ENCODE data around the gene MEGF9. TPM values are rescaled to one million over a fixed set of nuclear protein-coding genes. Genes with fewer than 3 reads are reported as not detected.
A peak's percentile ranks its signal among the peaks of the same experiment; 100 is the strongest.

Gene MEGF9
- total and polyA plus RNA-seq, 12 donors = 3.9 to 28.5 (median 19.7) TPM

GRCh38 chr9:120579139-120580050, 134.9 kb downstream of the MEGF9 start:
- H3K27ac ChIP-seq = peak overlapping the region in 3 of 5 donors; percentile 40 to 80 (median 55)
- TF ChIP-seq CTCF (IDR thresholded peaks at IDR 0.05) (no peak), POLR2A (IDR thresholded peaks at IDR 0.05) (no peak)
- no peaks in the 10 kb centered on the region for H3K36me3 ChIP-seq (replicated peaks in 1 of 2)
- 5 to 19% (median 10%) methylated on average over 10 to 31 of the region's 31 CpGs for whole genome bisulfite sequencing, 4 donors
- H3K4me1 ChIP-seq (replicated peaks in 1 of 2) = peaks cover 16 to 22% of the 10 kb centered on the region in 2 donors
- no peaks in the 10 kb centered on the region for H3K9me3 ChIP-seq (replicated peaks in 1 of 3)
- H3K4me3 ChIP-seq = peak overlapping the region; percentile 12 to 80 (median 47)
- no peaks in the 10 kb centered on the region for H3K27me3 ChIP-seq
- intact Hi-C loops (cut with DNase I) = no loop called here
- peak in 2 of 7 donors; percentile 17 to 22 for DNase-seq

DNA sequence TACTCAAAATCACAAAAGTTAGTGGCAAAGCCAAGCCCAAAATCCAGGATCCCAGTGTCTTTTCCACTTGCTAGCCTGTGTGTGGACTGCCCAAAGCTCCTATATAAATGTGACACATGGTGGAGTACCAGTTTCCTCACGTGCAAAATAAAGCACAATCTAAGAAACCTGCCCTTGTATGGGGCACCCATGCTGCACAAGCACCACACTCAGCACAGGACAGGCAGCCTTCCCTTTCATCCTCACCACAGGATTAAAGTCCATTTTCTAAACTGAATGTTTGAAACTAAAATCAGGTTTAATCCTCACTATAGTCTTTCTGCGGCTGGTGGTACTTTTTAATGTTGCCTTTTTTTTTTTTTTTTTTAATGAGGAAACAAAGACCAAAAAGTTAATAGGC, 139.8 kb downstream of the MEGF9 start:
- no peak for DNase-seq
- peaks cover 0 to 17% of the 10 kb centered on the region in 2 donors for H3K36me3 ChIP-seq (replicated peaks in 1 of 2)
- WGBS, 4 donors = 75 to 84% (median 81%) methylated on average over 2 of the region's 2 CpGs
- intact Hi-C loops (cut with DNase I) = no loop called here
- H3K4me3 ChIP-seq = no peak overlapping the region
- no peak overlapping the region for H3K27ac ChIP-seq
- no peaks in the 10 kb centered on the region for H3K9me3 ChIP-seq (replicated peaks in 1 of 3)
- TF ChIP-seq CTCF (IDR thresholded peaks at IDR 0.05) (no peak), POLR2A (IDR thresholded peaks at IDR 0.05) (no peak)
- no peaks in the 10 kb centered on the region for H3K27me3 ChIP-seq
- H3K4me1 ChIP-seq (replicated peaks in 1 of 2) = peaks cover 23 to 24% of the 10 kb centered on the region in 2 donors

DNA sequence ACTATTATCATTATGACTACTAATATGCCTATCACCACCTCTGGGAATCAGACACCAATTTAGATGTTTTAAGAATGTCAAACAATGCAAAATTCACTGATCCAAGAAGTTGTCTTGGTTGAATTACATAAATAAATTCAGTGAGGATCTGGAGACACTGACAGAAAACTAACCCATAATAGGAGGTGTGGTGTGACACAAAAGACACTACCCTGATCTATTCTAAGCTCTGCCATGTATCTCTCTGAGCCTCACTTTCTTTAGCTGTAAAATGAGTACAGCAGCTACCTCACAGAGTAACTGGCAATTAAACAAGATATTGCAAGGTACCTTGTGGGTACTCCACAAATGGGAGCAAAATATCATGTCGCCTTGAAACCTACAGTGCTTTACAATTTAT, 141.8 kb downstream of the MEGF9 start:
- 100% methylated on average over 1 of the region's 1 CpG for WGBS, 4 donors
- peaks cover 14 to 17% of the 10 kb centered on the region in 2 donors for H3K4me1 ChIP-seq (replicated peaks in 1 of 2)
- intact Hi-C loops (cut with DNase I) = no loop called here

More for the DNA sequence above, 141.8 kb downstream of the MEGF9 start:
- Histone ChIP-seq H3K27ac (peak overlapping the region in 3 of 5 donors; percentile 57 to 79 (median 70)), H3K4me3 (no peak overlapping the region), H3K36me3 (replicated peaks in 1 of 2) (peaks cover 0 to 34% of the 10 kb centered on the region in 2 donors), H3K27me3 (no peaks in the 10 kb centered on the region), H3K9me3 (replicated peaks in 1 of 3) (no peaks in the 10 kb centered on the region)
- TF ChIP-seq POLR2A (IDR thresholded peaks at IDR 0.05) (no peak), CTCF (IDR thresholded peaks at IDR 0.05) (no peak)
- DNase-seq = no peak

Measured in adrenal gland (tissue), 12 donors.